HepG2 (cell line): ENCODE data around the gene GPER1. TPM values are rescaled to one million over a fixed set of nuclear protein-coding genes. Genes with fewer than 3 reads are reported as not detected.

Source experiments
- ATAC-seq: fragments of 200-7000 bp; cut with Tn5 transposase; 3 replicates; pipeline ENCODE4 v1.9.1; 2020; ENCODE audit warnings: mild to moderate bottlenecking, moderate library complexity
- BruUV-seq: library from RNA; stranded (reverse); fragments of 400-500 nt; replicated peaks from 2 replicates; lab custom pipeline; 2021; lab: Mats Ljungman, UMichigan
- CTCF ChIA-PET: fragments of 300-600 bp; formaldehyde crosslinking; extraction: SDS; loops from one replicate; lab custom pipeline; 2021; ENCODE audit warnings: low total read pairs, inconsistent platforms, low intra/inter-chr PET ratio; lab: Yijun Ruan, JAX
- POLR2A ChIA-PET: fragments of 350-600 bp; sonication (Branson Sonifier 250); formaldehyde crosslinking; loops from one replicate; lab custom pipeline; 2020; ENCODE audit warnings: antibody characterized with exemption, inconsistent platforms; lab: Yijun Ruan, JAX
- DNase-seq: peaks from one replicate; pipeline ENCODE4 v3.0.0-alpha.2; 2015; ENCODE audit warnings: low spot score
- FAIRE-seq: peaks from 3 replicates; lab custom pipeline; 2011; peaks lifted over from hg19 to GRCh38; lab: Jason Lieb, UNC
- H2AFZ ChIP-seq: one replicate; pipeline ENCODE4 v1.6.1; 2011; ENCODE audit warnings: low read length, inconsistent platforms
- H3K27ac ChIP-seq: fragments of 300-600 bp; 3 replicates; pipeline ENCODE4 v1.8.0; 2011; ENCODE audit warnings: mixed run types, mild to moderate bottlenecking, mixed read lengths, low read length, inconsistent platforms; ENCODE audit not compliant: insufficient read depth; ENCODE audit errors: extremely low read length
- H3K27me3 ChIP-seq, 2 experiments: fragments of 200-600 bp in 1 of 2; 2 replicates in 1 of 2; 3 replicates in 1 of 2; pipeline versions ENCODE4 v1.6.0 to v1.8.0; 2011; ENCODE audit warnings: low read length in 2 of 2, mild to moderate bottlenecking in 2 of 2, moderate library complexity in 2 of 2, inconsistent platforms in 1 of 2; ENCODE audit not compliant: insufficient read depth in 2 of 2, control insufficient read depth in 1 of 2
- H3K36me3 ChIP-seq, 2 experiments: fragments of 200-600 bp in 1 of 2; replicated peaks in 1 of 2; 2 replicates in 1 of 2; 3 replicates in 1 of 2; pipeline versions ENCODE4 v1.5.1 to v1.8.0; 2011; ENCODE audit warnings: low read length in 2 of 2, inconsistent platforms in 1 of 2; ENCODE audit not compliant: insufficient read depth in 2 of 2, control insufficient read depth in 1 of 2
- H3K4me1 ChIP-seq: 2 replicates; pipeline ENCODE4 v1.5.1; 2012; ENCODE audit warnings: low read length, inconsistent platforms; ENCODE audit not compliant: insufficient read depth
- H3K4me2 ChIP-seq: 2 replicates; pipeline ENCODE4 v1.6.0; 2011; ENCODE audit warnings: low read depth, low read length, inconsistent platforms
- H3K4me3 ChIP-seq, 3 experiments: fragments of 200-600 bp in 1 of 3; sonication (generic), shearing (Covaris generic) in 1 of 3; replicated peaks in 1 of 3; 2 replicates each; pipeline ENCODE4 v1.5.1; 2011 to 2016; ENCODE audit warnings: low read length in 3 of 3, inconsistent platforms in 2 of 3, low read depth in 2 of 3, mild to moderate bottlenecking in 2 of 3, control low read depth in 1 of 3, mixed read lengths in 1 of 3; ENCODE audit not compliant: insufficient read depth in 1 of 3
- H3K79me2 ChIP-seq: one replicate; pipeline ENCODE4 v1.6.1; 2011; ENCODE audit warnings: low read length, inconsistent platforms; ENCODE audit not compliant: insufficient read depth
- H3K9ac ChIP-seq: 2 replicates; pipeline ENCODE4 v1.6.0; 2011; ENCODE audit warnings: mild to moderate bottlenecking, low read depth, low read length, inconsistent platforms; ENCODE audit not compliant: insufficient read depth
- H3K9me3 ChIP-seq: 2 replicates; pipeline ENCODE4 v1.5.1; 2012; ENCODE audit warnings: mild to moderate bottlenecking, low read length
- H4K20me1 ChIP-seq: 2 replicates; pipeline ENCODE4 v1.6.0; 2011; ENCODE audit warnings: inconsistent platforms, mild to moderate bottlenecking, low read length, moderate library complexity; ENCODE audit not compliant: insufficient read depth
- BHLHE40 ChIP-seq: IDR thresholded peaks from 2 replicates; pipeline ENCODE4 v1.6.1; 2011; ENCODE audit warnings: low read length, improper control_type of control experiment
- EED ChIP-seq: sonication (generic); formaldehyde crosslinking; IDR thresholded peaks from 2 replicates; pipeline ENCODE4 v1.5.0; 2020; ENCODE audit warnings: mild to moderate bottlenecking, missing genetic modification reagents
- FLYWCH1 ChIP-seq: sonication (generic); formaldehyde crosslinking; IDR thresholded peaks from 2 replicates; pipeline ENCODE4 v1.8.1; 2023; ENCODE audit warnings: mild to moderate bottlenecking, missing genetic modification reagents
- HOXA3 ChIP-seq: sonication (generic); formaldehyde crosslinking; IDR thresholded peaks from 2 replicates; pipeline ENCODE4 v1.5.0; 2020; ENCODE audit warnings: missing genetic modification reagents
- MTF2 ChIP-seq: sonication (generic); formaldehyde crosslinking; IDR thresholded peaks from 2 replicates; pipeline ENCODE4 v1.5.0; 2020; ENCODE audit warnings: missing genetic modification reagents, borderline replicate concordance
- XBP1 ChIP-seq: sonication (generic); formaldehyde crosslinking; IDR thresholded peaks from 2 replicates; pipeline ENCODE4 v1.5.0; 2020; ENCODE audit warnings: missing genetic modification reagents
- ZSCAN5A ChIP-seq: sonication (generic); formaldehyde crosslinking; IDR thresholded peaks from 2 replicates; pipeline ENCODE4 v1.8.0; 2022; ENCODE audit warnings: mild to moderate bottlenecking, missing genetic modification reagents, borderline replicate concordance
- WGBS: methylation state at CpG from one replicate; pipeline ENCODE4 v1.1.6; 2017; ENCODE audit warnings: low lambda C conversion rate; 5-methylcytosine and 5-hydroxymethylcytosine counted together
- in situ Hi-C: cut with HindIII; loops from 2 replicates; pipeline ENCODE4 v1.10.0; 2017; ENCODE audit warnings: low pct_unique_long_range_greater_than_20kb; ENCODE audit not compliant: extremely low pct_ligation_motif_present
- intact Hi-C: fragments of 100-400 bp; cut with micrococcal nuclease; formaldehyde crosslinking; loops from one replicate; pipeline ENCODE4 v1.10.0; 2022; ENCODE audit not compliant: unreplicated experiment
- polyA plus RNA-seq, 8 experiments: library from polyadenylated mRNA; depleted of rRNA in 3 of 8; stranded (reverse) in 7 of 8; unstranded in 1 of 8; fragments of >200 nt; fragmentation: Illumina TruSeq in 4 of 8; extraction: Trizol in 4 of 8; gene quantifications; 2 replicates each; pipeline versions ENCODE4 v1.2.1 to v1.2.3, GENCODE V29; 2011 to 2016; ENCODE audit warnings: low read depth in 4 of 8, missing spikeins in 1 of 8, mixed read lengths in 1 of 8; ENCODE audit not compliant: insufficient read depth in 1 of 8
- total RNA-seq, 5 experiments: library from RNA; depleted of rRNA; stranded (reverse); fragments of >200 nt; fragmentation: Illumina TruSeq; extraction: Trizol; gene quantifications; 2 replicates each; pipeline ENCODE4 v1.2.3, GENCODE V29; 2016; ENCODE audit warnings: low read depth in 1 of 5
- TF ChIP-seq, protein P1 (sequence below): sonication (generic); formaldehyde crosslinking; IDR thresholded peaks from 2 replicates; pipeline ENCODE4 v1.4.0; 2020; ENCODE audit warnings: missing genetic modification reagents
- TF ChIP-seq, protein P2 (sequence below): IDR thresholded peaks from 2 replicates; pipeline ENCODE4 v1.6.1; 2016; ENCODE audit warnings: missing compliant biosample characterization, missing genetic modification reagents, borderline replicate concordance

Gene GPER1
- total and polyA plus RNA-seq, 2 of the 13 experiments (the other 11 are each of a cell fraction or from before 2014, with no cell fraction given) = 12.7 to 19.7 TPM

DNA sequence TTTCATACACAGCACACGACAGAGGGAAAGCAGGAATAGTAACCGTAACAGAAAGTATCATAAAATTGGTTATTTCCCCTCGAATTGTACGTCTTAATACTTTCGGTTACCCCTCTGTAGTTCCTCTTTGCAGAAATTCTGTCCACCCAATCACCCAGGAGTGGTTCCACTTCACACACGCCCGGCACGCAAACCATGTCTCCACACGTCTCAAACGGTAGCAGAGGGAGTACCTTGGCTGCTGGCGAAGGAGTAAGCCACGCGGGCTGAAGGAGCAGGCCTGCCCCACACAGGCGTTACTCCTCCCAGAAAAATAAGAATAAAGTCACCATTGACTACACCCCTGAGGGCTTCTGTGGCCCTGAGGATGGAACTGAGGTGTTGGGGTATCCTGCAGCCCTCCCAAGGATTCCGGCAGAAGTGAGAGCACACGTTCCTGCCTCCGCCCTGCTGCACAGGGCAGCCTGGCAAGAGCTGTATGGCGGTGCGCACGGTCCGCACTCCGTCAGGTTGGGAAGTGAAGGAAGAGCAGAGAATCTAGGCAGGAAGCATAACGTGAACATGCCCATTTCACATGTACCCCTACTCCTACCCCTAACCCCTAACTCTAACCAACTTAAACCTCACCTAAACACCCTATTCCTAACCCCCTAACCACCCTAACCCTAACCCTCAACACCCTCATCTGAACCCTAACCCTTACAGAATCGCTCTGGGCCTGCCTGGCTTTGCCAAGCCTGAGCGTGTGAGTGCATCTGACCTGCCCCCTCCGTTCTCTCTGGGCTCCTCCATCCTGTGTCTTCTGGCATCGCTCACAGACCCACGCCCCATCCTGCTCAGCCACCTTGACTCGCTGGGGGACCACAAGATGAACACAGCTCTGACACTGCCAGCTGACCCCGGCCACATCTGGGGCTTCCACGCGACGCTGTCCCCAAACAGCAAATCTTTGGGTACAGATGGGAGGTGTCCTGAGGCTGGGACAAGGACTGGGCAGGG is 25.3 kb upstream of the GPER1 start:
- H3K4me2 ChIP-seq = no peak overlapping the region
- H3K27me3 ChIP-seq = no peaks in the 10 kb centered on the region
- BruUV-seq = no TSS peak
- no peak overlapping the region for H3K4me3 ChIP-seq
- WGBS = 97% methylated on average over 33 of the region's 33 CpGs
- intact Hi-C loops = no loop called here
- H3K79me2 ChIP-seq = no peaks in the 10 kb centered on the region
- DNase-seq (no peak), ATAC-seq (no peak), FAIRE-seq (no peak)
- no peak overlapping the region for H2AFZ ChIP-seq
- peaks cover 21% of the 10 kb centered on the region for H3K4me1 ChIP-seq
- in situ Hi-C loops = no loop called here
- peaks cover 8 to 14% of the 10 kb centered on the region in 2 experiments; a peak in 4 of 5 replicates for H3K36me3 ChIP-seq
- TF ChIP-seq XBP1 (CRISPR knock-in tag) (no peak), FLYWCH1 (CRISPR knock-in tag) (no peak), MTF2 (no peak), ZSCAN5A (no peak), EED (CRISPR knock-in tag) (no peak), BHLHE40 (no peak), HOXA3 (CRISPR knock-in tag) (no peak)
- TF ChIP-seq, protein P1, sequence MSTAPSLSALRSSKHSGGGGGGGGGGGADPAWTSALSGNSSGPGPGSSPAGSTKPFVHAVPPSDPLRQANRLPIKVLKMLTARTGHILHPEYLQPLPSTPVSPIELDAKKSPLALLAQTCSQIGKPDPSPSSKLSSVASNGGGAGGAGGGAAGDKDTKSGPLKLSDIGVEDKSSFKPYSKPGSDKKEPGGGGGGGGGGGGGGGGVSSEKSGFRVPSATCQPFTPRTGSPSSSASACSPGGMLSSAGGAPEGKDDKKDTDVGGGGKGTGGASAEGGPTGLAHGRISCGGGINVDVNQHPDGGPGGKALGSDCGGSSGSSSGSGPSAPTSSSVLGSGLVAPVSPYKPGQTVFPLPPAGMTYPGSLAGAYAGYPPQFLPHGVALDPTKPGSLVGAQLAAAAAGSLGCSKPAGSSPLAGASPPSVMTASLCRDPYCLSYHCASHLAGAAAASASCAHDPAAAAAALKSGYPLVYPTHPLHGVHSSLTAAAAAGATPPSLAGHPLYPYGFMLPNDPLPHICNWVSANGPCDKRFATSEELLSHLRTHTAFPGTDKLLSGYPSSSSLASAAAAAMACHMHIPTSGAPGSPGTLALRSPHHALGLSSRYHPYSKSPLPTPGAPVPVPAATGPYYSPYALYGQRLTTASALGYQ (CRISPR knock-in tag) = no peak
- TF ChIP-seq, protein P2, sequence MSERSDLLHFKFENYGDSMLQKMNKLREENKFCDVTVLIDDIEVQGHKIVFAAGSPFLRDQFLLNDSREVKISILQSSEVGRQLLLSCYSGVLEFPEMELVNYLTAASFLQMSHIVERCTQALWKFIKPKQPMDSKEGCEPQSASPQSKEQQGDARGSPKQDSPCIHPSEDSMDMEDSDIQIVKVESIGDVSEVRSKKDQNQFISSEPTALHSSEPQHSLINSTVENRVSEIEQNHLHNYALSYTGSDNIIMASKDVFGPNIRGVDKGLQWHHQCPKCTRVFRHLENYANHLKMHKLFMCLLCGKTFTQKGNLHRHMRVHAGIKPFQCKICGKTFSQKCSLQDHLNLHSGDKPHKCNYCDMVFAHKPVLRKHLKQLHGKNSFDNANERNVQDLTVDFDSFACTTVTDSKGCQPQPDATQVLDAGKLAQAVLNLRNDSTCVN = no peak
- H4K20me1 ChIP-seq = no peaks in the 10 kb centered on the region
- H3K27ac ChIP-seq = no peak overlapping the region
- CTCF ChIA-PET = no interaction called here
- POLR2A ChIA-PET = no interaction called here
- no peak overlapping the region for H3K9ac ChIP-seq
- H3K9me3 ChIP-seq = no peaks in the 10 kb centered on the region
